ENCODE measurements around the gene RPP25.

RPP25 gene

DNA sequence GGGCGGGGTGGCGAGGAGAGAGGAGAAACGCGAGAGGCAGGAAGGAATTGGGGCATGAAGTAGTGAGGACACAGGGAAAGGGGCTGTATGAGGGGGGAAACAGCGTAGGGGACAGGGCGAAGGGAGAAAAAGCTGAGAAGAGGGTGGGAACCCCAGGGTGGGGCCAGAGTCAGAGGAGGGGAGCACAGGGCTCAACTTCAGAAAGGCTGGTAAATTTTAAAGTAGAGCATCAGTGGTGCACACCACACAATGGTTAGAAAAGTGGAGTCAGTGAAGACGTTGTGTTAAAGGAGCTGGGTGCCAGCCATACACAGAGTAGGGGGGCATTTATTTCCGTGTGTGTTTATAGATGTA, 3.0 kb upstream of the RPP25 start:
- Histone ChIP-seq H3K27me3 (peaks cover 98% of the 10 kb centered on the region), H3K9me3 (no peaks in the 10 kb centered on the region), H3K4me3 (ENCODE audit: low read depth in 1 of 2, low read length in 1 of 2) (no peak overlapping the region), H3K27ac (no peak overlapping the region), H3K4me1 (ENCODE audit: control insufficient read depth in 1 of 2, insufficient read depth in 1 of 2, low read depth in 1 of 2, low read length in 1 of 2) (peaks cover 23 to 38% of the 10 kb centered on the region in 2 experiments), H3K36me3 (no peaks in the 10 kb centered on the region)
- TF ChIP-seq, protein P1, sequence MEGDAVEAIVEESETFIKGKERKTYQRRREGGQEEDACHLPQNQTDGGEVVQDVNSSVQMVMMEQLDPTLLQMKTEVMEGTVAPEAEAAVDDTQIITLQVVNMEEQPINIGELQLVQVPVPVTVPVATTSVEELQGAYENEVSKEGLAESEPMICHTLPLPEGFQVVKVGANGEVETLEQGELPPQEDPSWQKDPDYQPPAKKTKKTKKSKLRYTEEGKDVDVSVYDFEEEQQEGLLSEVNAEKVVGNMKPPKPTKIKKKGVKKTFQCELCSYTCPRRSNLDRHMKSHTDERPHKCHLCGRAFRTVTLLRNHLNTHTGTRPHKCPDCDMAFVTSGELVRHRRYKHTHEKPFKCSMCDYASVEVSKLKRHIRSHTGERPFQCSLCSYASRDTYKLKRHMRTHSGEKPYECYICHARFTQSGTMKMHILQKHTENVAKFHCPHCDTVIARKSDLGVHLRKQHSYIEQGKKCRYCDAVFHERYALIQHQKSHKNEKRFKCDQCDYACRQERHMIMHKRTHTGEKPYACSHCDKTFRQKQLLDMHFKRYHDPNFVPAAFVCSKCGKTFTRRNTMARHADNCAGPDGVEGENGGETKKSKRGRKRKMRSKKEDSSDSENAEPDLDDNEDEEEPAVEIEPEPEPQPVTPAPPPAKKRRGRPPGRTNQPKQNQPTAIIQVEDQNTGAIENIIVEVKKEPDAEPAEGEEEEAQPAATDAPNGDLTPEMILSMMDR (IDR thresholded peaks at IDR 0.05), result no peak

DNA sequence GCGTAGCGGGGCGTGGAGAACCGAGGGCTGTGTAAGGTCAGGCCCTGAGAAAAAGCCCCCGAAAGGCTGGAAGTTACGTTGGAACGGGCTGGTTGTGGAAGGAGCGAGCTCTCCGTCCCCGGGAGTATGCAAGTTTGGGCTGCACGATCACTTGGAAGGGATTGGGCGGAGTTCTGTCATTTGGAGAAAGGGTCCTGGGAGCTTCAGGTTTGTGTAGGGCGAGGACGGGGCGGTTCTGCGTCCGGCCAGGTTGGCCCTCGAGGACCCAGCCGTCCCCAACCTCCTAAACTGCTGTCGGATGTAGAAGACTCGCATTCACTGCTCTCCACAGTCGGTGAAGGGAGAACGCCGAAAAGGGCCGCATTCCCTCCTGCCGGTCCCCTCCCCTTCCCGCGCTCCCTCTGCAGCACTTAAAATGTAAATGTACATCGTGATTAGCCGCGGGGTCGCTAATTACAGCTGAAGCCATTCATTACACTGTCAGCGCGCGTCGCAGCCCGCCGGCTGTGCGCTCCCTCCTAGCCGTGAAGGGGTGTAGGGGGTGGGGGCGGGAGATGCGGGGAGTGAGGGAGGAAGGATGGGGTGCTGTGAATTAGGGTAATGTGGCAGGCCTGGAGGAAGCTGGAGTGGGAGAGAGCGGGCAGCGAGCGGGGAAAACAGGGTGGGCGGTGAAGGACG, 2.5 kb upstream of the RPP25 start:
- H3K4me1 ChIP-seq (ENCODE audit: control insufficient read depth in 1 of 2, insufficient read depth in 1 of 2, low read depth in 1 of 2, low read length in 1 of 2), result peaks cover 23 to 38% of the 10 kb centered on the region in 2 experiments
- H3K9me3 ChIP-seq, result no peaks in the 10 kb centered on the region
- TF ChIP-seq, protein P1 (IDR thresholded peaks at IDR 0.05), result no peak
- no peak overlapping the region for H3K4me3 ChIP-seq (ENCODE audit: low read depth in 1 of 2, low read length in 1 of 2)
- H3K36me3 ChIP-seq, result no peaks in the 10 kb centered on the region
- H3K27ac ChIP-seq, result no peak overlapping the region
- H3K27me3 ChIP-seq, result peaks cover 100% of the 10 kb centered on the region

DNA sequence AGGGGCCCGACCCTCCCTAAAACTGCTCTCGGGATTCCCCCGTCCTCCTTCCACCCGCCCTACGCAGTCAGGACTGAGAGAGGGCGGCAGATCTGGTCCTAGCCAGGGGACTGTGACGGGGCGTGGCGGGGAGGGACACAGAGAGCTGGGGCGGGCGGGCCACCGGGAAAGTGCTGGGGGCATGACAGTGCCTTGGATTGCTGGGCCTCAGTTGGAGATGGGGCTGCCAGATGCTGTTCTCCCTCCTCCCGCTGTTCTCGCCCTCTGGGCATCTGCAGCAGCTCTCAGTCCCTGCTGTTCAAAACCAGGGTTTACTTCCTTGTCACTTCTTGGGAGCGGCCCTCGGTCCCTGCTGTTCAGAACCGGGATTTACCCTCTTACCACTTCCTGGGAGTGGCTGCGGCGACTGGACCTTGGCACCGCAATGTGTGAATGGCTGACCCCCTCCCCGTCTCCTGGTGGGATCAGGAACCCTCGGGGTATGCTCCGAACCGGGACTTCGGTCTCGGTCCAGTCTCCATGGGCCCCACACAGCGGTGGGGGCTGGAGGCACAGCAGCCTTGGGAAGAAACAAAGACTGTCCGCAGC, 1.8 kb upstream of the RPP25 start:
- Histone ChIP-seq H3K4me3 (ENCODE audit: low read depth in 1 of 2, low read length in 1 of 2) (no peak overlapping the region), H3K4me1 (ENCODE audit: control insufficient read depth in 1 of 2, insufficient read depth in 1 of 2, low read depth in 1 of 2, low read length in 1 of 2) (peaks cover 23 to 38% of the 10 kb centered on the region in 2 experiments), H3K9me3 (no peaks in the 10 kb centered on the region), H3K27me3 (peaks cover 95% of the 10 kb centered on the region), H3K36me3 (no peaks in the 10 kb centered on the region), H3K27ac (no peak overlapping the region)
- TF ChIP-seq, protein P1 (IDR thresholded peaks at IDR 0.05), result no peak

DNA sequence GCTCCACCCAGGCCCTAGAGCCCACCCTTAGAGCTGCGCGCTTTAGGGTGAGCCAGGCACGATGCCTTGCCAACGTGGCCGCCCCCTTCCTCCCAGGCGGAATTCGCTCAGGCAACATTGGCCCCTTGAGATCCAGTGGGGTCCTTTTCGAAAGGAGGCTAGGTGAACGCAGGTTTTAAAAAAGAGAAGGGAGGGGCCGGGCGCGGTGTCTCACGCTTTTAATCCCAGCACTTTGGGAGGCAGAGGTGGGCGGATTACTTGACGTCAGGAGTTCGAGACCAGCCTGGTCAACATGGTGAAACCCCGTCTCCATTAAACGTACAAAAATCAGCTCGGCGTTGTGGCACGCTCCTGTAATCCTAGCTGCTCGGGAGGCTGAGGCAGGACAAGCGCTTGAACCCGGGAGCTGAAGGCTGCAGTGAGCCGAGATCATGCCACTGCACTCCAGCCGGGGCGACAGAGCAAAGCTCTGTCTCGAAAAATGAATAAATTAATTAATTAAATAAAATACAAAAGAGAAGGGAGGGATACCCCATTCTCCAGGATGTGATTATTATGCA, 984 bp upstream of the RPP25 start:
- TF ChIP-seq, protein P1 (IDR thresholded peaks at IDR 0.05), result no peak
- Histone ChIP-seq H3K36me3 (no peaks in the 10 kb centered on the region), H3K4me1 (ENCODE audit: control insufficient read depth in 1 of 2, insufficient read depth in 1 of 2, low read depth in 1 of 2, low read length in 1 of 2) (peaks cover 23 to 38% of the 10 kb centered on the region in 2 experiments), H3K27me3 (peaks cover 86% of the 10 kb centered on the region), H3K4me3 (ENCODE audit: low read depth in 1 of 2, low read length in 1 of 2) (peak overlapping the region; percentile 62 to 78), H3K9me3 (no peaks in the 10 kb centered on the region), H3K27ac (no peak overlapping the region)

DNA sequence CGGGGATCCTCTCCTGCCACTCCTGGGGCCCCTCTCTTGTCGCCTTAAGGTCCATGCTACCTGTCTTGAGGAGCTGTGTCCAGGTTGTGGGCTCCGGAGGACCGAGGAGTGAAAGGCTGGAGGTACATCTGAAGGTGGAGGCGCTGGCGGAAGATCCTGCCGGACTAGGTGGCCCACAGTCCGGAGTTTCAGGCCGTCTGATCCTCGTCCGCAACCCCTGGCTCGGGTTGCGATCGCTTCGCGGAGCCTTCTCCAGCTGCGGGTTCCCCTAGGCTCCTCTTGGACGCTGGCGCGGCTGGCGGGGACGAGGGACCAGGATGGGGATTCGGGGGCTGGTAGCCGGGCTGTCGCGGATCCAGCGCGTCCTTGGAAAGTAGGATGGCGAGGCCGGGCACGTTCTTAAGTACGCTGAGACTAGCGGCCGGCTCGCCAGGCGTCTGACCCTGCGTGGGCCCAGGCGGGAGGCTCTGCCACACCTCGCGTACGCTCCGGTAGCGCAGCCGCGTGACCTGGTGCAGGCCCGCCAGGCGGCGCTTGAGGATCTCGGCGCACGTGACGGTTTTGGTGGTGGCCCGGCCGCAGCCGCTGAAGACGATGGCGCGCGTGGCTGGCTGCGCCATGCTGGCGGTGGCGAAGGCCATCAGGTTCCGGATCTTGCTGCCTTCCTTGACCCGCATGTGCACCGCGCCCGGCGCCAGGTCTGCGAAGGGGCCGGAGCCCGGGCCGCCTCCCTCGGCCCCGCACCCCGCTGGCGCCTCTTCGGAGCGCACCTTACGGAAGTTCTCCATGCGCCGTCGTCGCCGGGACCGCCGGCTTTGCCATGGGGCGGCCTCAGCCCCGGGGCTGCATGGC, 550 bp downstream of the RPP25 start:
- TF ChIP-seq, protein P1 (IDR thresholded peaks at IDR 0.05), result no peak
- no peaks in the 10 kb centered on the region for H3K36me3 ChIP-seq
- H3K9me3 ChIP-seq, result no peaks in the 10 kb centered on the region
- peaks cover 23 to 38% of the 10 kb centered on the region in 2 experiments for H3K4me1 ChIP-seq (ENCODE audit: control insufficient read depth in 1 of 2, insufficient read depth in 1 of 2, low read depth in 1 of 2, low read length in 1 of 2)
- H3K4me3 ChIP-seq (ENCODE audit: low read depth in 1 of 2, low read length in 1 of 2), result peak overlapping the region; percentile 62 to 78
- peak overlapping the region; percentile 39 for H3K27ac ChIP-seq
- H3K27me3 ChIP-seq, result peaks cover 71% of the 10 kb centered on the region
